HEK293T (cell line): ENCODE measurements around the gene NDUFV2.
"Not testable (repeated sequence)": the region's sequence is repeated elsewhere in the genome, so short reads cannot be mapped to it uniquely, and the experiment has no call there.

ENCODE experiments used
- ARNT ChIP-seq: fragments of 450-650 bp; IDR thresholded peaks from 2 replicates; pipeline ENCODE4 v1.6.1; 2017; ENCODE audit warnings: mild to moderate bottlenecking
- BHLHE40 ChIP-seq: fragments of 450-650 bp; IDR thresholded peaks from 2 replicates; pipeline ENCODE4 v1.6.1; 2016; ENCODE audit warnings: mild to moderate bottlenecking, moderate library complexity, borderline replicate concordance
- ELF4 ChIP-seq: fragments of 450-650 bp; IDR thresholded peaks from 2 replicates; pipeline ENCODE4 v1.6.1; 2017; ENCODE audit warnings: antibody characterized with exemption
- FOXK2 ChIP-seq: fragments of 450-650 bp; IDR thresholded peaks from 2 replicates; pipeline ENCODE4 v1.6.1; 2016; ENCODE audit warnings: mild to moderate bottlenecking
- FOXM1 ChIP-seq: fragments of 450-650 bp; IDR thresholded peaks from 2 replicates; pipeline ENCODE4 v1.6.1; 2017; ENCODE audit warnings: mild to moderate bottlenecking, borderline replicate concordance
- HDGF ChIP-seq: fragments of 450-650 bp; IDR thresholded peaks from 2 replicates; pipeline ENCODE4 v1.6.1; 2017; ENCODE audit warnings: antibody characterized with exemption, borderline replicate concordance
- L3MBTL2 ChIP-seq: fragments of 450-650 bp; conservative IDR thresholded peaks from 2 replicates; pipeline ENCODE4 v1.6.1; 2016; ENCODE audit warnings: mild to moderate bottlenecking
- LEF1 ChIP-seq: fragments of 450-650 bp; IDR thresholded peaks from 2 replicates; pipeline ENCODE4 v1.6.1; 2017; ENCODE audit warnings: mild to moderate bottlenecking, borderline replicate concordance
- NFRKB ChIP-seq: fragments of 450-650 bp; IDR thresholded peaks from 2 replicates; pipeline ENCODE4 v1.6.1; 2016; ENCODE audit warnings: mild to moderate bottlenecking, moderate library complexity
- SP1 ChIP-seq: fragments of 450-650 bp; IDR thresholded peaks from 2 replicates; pipeline ENCODE4 v1.6.1; 2017
- SUZ12 ChIP-seq: fragments of 450-650 bp; IDR thresholded peaks from 2 replicates; pipeline ENCODE4 v1.6.1; 2016; ENCODE audit warnings: mild to moderate bottlenecking
- TARDBP ChIP-seq: fragments of 450-650 bp; IDR thresholded peaks from 2 replicates; pipeline ENCODE4 v1.6.1; 2016
- ZNF384 ChIP-seq: fragments of 450-650 bp; IDR thresholded peaks from 2 replicates; pipeline ENCODE4 v1.6.1; 2016

GRCh38 chr18:9169515-9169914 lies 67.0 kb downstream of the NDUFV2 start:
- not testable (repeated sequence) for TF ChIP-seq ELF4, FOXM1, ARNT, TARDBP, L3MBTL2, SUZ12, FOXK2, NFRKB, SP1, ZNF384, HDGF, LEF1, BHLHE40
